Measurements from ENCODE around the gene DLG1.
"Not testable (repeated sequence)": the region's sequence is repeated elsewhere in the genome, so short reads cannot be mapped to it uniquely, and the experiment has no call there.

The DLG1 gene

GRCh38 chr3:197209366-197210260 is 88.8 kb downstream of the DLG1 start:
- DNase-seq (ENCODE audit: low read depth in 2 of 2) = no peak

- DNase-seq (ENCODE audit: low read depth in 2 of 2) = no peak
Observed at GRCh38 chr3:197206913-197207312, 91.5 kb downstream of the DLG1 start.

GRCh38 chr3:197205675-197206074 is 92.7 kb downstream of the DLG1 start:
- DNase-seq (ENCODE audit: low read depth in 2 of 2) = no peak

GRCh38 chr3:197205265-197205664 is 93.1 kb downstream of the DLG1 start:
- no peak for DNase-seq (ENCODE audit: low read depth in 2 of 2)

GRCh38 chr3:197204736-197205135 is 93.7 kb downstream of the DLG1 start:
- no peak for DNase-seq (ENCODE audit: low read depth in 2 of 2)

GRCh38 chr3:197203714-197204146 is 94.7 kb downstream of the DLG1 start:
- no peak for DNase-seq (ENCODE audit: low read depth in 2 of 2)

GRCh38 chr3:197202694-197203093 is 95.7 kb downstream of the DLG1 start:
- no peak for DNase-seq (ENCODE audit: low read depth in 2 of 2)

- DNase-seq (ENCODE audit: low read depth in 2 of 2) = no peak
Observed at GRCh38 chr3:197201791-197202452, 96.5 kb downstream of the DLG1 start.

- DNase-seq (ENCODE audit: low read depth in 2 of 2) = not testable (repeated sequence)
Observed at GRCh38 chr3:197200856-197201255, 97.6 kb downstream of the DLG1 start.

- DNase-seq (ENCODE audit: low read depth in 2 of 2) = no peak
Observed at GRCh38 chr3:197197334-197197733, 101.1 kb downstream of the DLG1 start.

- DNase-seq (ENCODE audit: low read depth in 2 of 2) = no peak
Observed at GRCh38 chr3:197196192-197196591, 102.2 kb downstream of the DLG1 start.

- no peak for DNase-seq (ENCODE audit: low read depth in 2 of 2)
Observed at GRCh38 chr3:197195326-197195725, 103.1 kb downstream of the DLG1 start.

GRCh38 chr3:197193759-197194158 is 104.7 kb downstream of the DLG1 start:
- not testable (repeated sequence) for DNase-seq (ENCODE audit: low read depth in 2 of 2)

GRCh38 chr3:197191897-197192296 is 106.5 kb downstream of the DLG1 start:
- DNase-seq (ENCODE audit: low read depth in 2 of 2) = no peak

GRCh38 chr3:197189623-197190022 is 108.8 kb downstream of the DLG1 start:
- DNase-seq (ENCODE audit: low read depth in 2 of 2) = no peak

GRCh38 chr3:197188963-197189362 is 109.4 kb downstream of the DLG1 start:
- DNase-seq (ENCODE audit: low read depth in 2 of 2) = no peak

GRCh38 chr3:197186887-197187588 is 111.4 kb downstream of the DLG1 start:
- DNase-seq (ENCODE audit: low read depth in 2 of 2) = no peak

GRCh38 chr3:197183582-197183981 is 114.8 kb downstream of the DLG1 start:
- no peak for DNase-seq (ENCODE audit: low read depth in 2 of 2)

GRCh38 chr3:197181741-197182140 is 116.7 kb downstream of the DLG1 start:
- no peak for DNase-seq (ENCODE audit: low read depth in 2 of 2)

- DNase-seq (ENCODE audit: low read depth in 2 of 2) = no peak
Observed at GRCh38 chr3:197178998-197179397, 119.4 kb downstream of the DLG1 start.

GRCh38 chr3:197175503-197175902 is 122.9 kb downstream of the DLG1 start:
- DNase-seq (ENCODE audit: low read depth in 2 of 2) = no peak

GRCh38 chr3:197174927-197175326 is 123.5 kb downstream of the DLG1 start:
- no peak for DNase-seq (ENCODE audit: low read depth in 2 of 2)

Measured in stimulated activated CD8-positive, alpha-beta memory T cell treated with anti-CD3 and anti-CD28 coated beads, Interleukin-2, amount 100 ng/mL, for 48 hours (primary cell).